Activated CD4-positive, alpha-beta T cell treated with anti-CD3 and anti-CD28 coated beads for 36 hours (primary cell): ENCODE results near the gene GMEB1. TPM values are rescaled to one million over a fixed set of nuclear protein-coding genes. Genes with fewer than 3 reads are reported as not detected.
"Not testable (repeated sequence)": the region's sequence is repeated elsewhere in the genome, so short reads cannot be mapped to it uniquely, and the experiment has no call there.

Experiments
- ATAC-seq: fragments of 200-7000 bp; cut with Tn5 transposase; one replicate; pipeline ENCODE4 v1.10.0; 2021; ENCODE audit warnings: mild to moderate bottlenecking, moderate library complexity
- CTCF ChIA-PET: fragments of 350-600 bp; sonication (Branson Sonifier 250); formaldehyde crosslinking; loops from one replicate; lab custom pipeline; 2021; ENCODE audit warnings: antibody characterized with exemption; lab: Charles Lee
- POLR2A ChIA-PET: fragments of 350-600 bp; sonication (Branson Sonifier 250); formaldehyde crosslinking; loops from one replicate; lab custom pipeline; 2021; ENCODE audit warnings: antibody characterized with exemption, inconsistent platforms; lab: Charles Lee
- DNase-seq: peaks from one replicate; pipeline ENCODE4 v3.0.0-alpha.2; 2020
- H3K27ac Mint-ChIP-seq: one replicate; pipeline ENCODE4 v1.8.0; 2021; ENCODE audit warnings: mixed read lengths
- H3K27me3 Mint-ChIP-seq: one replicate; pipeline ENCODE4 v1.8.0; 2021; ENCODE audit warnings: mixed read lengths
- H3K36me3 Mint-ChIP-seq: one replicate; pipeline ENCODE4 v1.8.0; 2021; ENCODE audit warnings: low read depth, mixed read lengths
- H3K4me1 Mint-ChIP-seq: one replicate; pipeline ENCODE4 v1.8.0; 2021; ENCODE audit warnings: mixed read lengths
- H3K4me3 Mint-ChIP-seq: one replicate; pipeline ENCODE4 v1.8.0; 2021; ENCODE audit warnings: mild to moderate bottlenecking, moderate library complexity, mixed read lengths
- H3K9me3 Mint-ChIP-seq: one replicate; pipeline ENCODE4 v1.8.0; 2021; ENCODE audit warnings: low read depth, mixed read lengths
- intact Hi-C, 2 experiments: fragments of 100-400 bp; cut with DNase I in 1 of 2; cut with micrococcal nuclease in 1 of 2; formaldehyde crosslinking; loops; one replicate each; pipeline versions ENCODE4 v1.14.2 to v1.15.1; 2022 to 2024; cut with DNase I, micrococcal nuclease
- total RNA-seq, 2 experiments: library from RNA; stranded (reverse); gene quantifications; one replicate each; pipeline ENCODE4 v1.2.3, GENCODE V29; 2021

The GMEB1 gene
- total RNA-seq, 2 experiments from 2014 or later: 20.3 to 25.4 TPM

GRCh38 chr1:28718586-28719331 lies 50.2 kb downstream of the GMEB1 start:
- POLR2A ChIA-PET: interaction anchor here (0.7 to 1.2 kb wide), 2 partner anchors 18 to 70 kb away, joined by 3 to 4 read pairs; partner anchors contain the start of genes RNU11 and YTHDF2
- no peak overlapping the region for H3K27ac Mint-ChIP-seq
- DNase-seq: no peak

GRCh38 chr1:28719332-28719619 lies 50.7 kb downstream of the GMEB1 start:
- POLR2A ChIA-PET: no interaction called here
- no peak for DNase-seq
- Mint-ChIP-seq H3K9me3 (no peaks in the 10 kb centered on the region), H3K4me3 (no peak overlapping the region), H3K4me1 (no peaks in the 10 kb centered on the region), H3K27me3 (no peaks in the 10 kb centered on the region), H3K27ac (no peak overlapping the region), H3K36me3 (peaks cover 3% of the 10 kb centered on the region)
- ATAC-seq: no peak
- intact Hi-C loops: no loop called here
- CTCF ChIA-PET: interaction anchor here (1.8 kb wide), 1 partner anchor 37 kb away, joined by 5 read pairs; no protein-coding TSS in a partner anchor

More at GRCh38 chr1:28718586-28719331, 50.2 kb downstream of the GMEB1 start:
- ATAC-seq: no peak
- Mint-ChIP-seq H3K27me3 (no peaks in the 10 kb centered on the region), H3K36me3 (peaks cover 4% of the 10 kb centered on the region), H3K9me3 (no peaks in the 10 kb centered on the region), H3K4me1 (no peaks in the 10 kb centered on the region), H3K4me3 (no peak overlapping the region)
- intact Hi-C loops: no loop called here
- CTCF ChIA-PET: interaction anchor here (0.6 to 2.0 kb wide), 4 partner anchors 17 to 515 kb away, joined by 3 to 10 read pairs (median 4); partner anchors contain the start of gene YTHDF2

DNA sequence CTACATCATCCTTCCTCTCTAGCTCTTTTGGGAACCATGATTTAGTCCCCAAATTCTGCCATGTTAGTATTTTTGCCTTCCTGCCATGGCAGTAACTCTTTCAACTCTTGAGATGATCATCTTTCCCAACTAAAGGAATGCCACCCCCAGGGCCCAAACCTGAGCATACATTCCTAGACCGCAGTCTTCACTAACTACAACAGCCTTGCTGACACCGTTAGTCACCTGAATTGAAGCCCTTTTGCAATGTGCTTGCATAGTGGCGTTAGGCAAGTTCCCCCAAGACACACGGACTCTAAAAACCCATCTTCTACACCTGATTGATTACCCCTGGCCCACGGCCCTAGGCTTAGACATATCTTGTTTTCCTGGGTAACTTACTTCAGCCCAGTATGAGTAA lies 51.8 kb downstream of the GMEB1 start:
- Mint-ChIP-seq H3K27me3 (no peaks in the 10 kb centered on the region), H3K27ac (no peak overlapping the region), H3K36me3 (no peaks in the 10 kb centered on the region), H3K9me3 (no peaks in the 10 kb centered on the region), H3K4me1 (no peaks in the 10 kb centered on the region), H3K4me3 (no peak overlapping the region)
- ChIA-PET CTCF (no interaction called here), POLR2A (no interaction called here)
- DNase-seq: no peak
- no peak for ATAC-seq
- intact Hi-C loops: no loop called here

- H3K27me3 Mint-ChIP-seq, H3K4me3 Mint-ChIP-seq, H3K36me3 Mint-ChIP-seq, H3K9me3 Mint-ChIP-seq, H3K4me1 Mint-ChIP-seq, DNase-seq, intact Hi-C loops, ATAC-seq, H3K27ac Mint-ChIP-seq: not testable (repeated sequence)
- ChIA-PET CTCF (interaction anchor here (1.0 kb wide), 1 partner anchor 14 kb away, joined by 3 read pairs; no protein-coding TSS in a partner anchor), POLR2A (interaction anchor here (0.5 to 0.8 kb wide), 4 partner anchors 61 to 319 kb away, joined by 3 to 4 read pairs (median 3); no protein-coding TSS in a partner anchor)
Measured at GRCh38 chr1:28721927-28722326, 53.3 kb downstream of the GMEB1 start.

DNA sequence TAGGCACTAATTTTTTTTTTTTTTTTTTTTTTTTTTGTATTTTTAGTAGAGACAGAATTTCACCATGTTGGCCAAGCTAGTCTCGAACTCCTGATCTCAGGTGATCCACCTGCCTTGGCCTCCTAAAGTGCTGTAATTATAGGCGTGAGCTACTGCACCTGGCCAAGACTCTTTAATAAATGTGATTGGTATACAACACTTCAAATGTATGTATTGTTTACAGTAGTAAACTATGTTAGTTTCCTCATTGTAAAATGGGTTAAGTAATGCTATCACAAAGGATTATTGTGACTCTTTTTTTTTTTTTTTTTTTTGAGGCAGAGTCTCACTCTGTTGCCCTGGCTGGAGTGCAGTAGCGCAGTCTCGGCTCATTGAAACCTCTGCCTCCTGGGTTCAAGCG lies 56.8 kb downstream of the GMEB1 start:
- H3K4me3 Mint-ChIP-seq, ATAC-seq, H3K36me3 Mint-ChIP-seq, H3K27ac Mint-ChIP-seq, H3K4me1 Mint-ChIP-seq, DNase-seq, H3K27me3 Mint-ChIP-seq, H3K9me3 Mint-ChIP-seq: not testable (repeated sequence)
- POLR2A ChIA-PET: interaction anchor here (0.7 kb wide), 1 partner anchor 59 kb away, joined by 3 read pairs; no protein-coding TSS in a partner anchor
- CTCF ChIA-PET: interaction anchor here (0.5 to 1.0 kb wide), 3 partner anchors 9 to 389 kb away, joined by 3 to 8 read pairs (median 4); no protein-coding TSS in a partner anchor
- intact Hi-C loops: loop anchor here in 1 of 2 experiments (1.0 kb wide), 1 partner anchor 11 kb away; the partner anchor contains the start of gene YTHDF2

DNA sequence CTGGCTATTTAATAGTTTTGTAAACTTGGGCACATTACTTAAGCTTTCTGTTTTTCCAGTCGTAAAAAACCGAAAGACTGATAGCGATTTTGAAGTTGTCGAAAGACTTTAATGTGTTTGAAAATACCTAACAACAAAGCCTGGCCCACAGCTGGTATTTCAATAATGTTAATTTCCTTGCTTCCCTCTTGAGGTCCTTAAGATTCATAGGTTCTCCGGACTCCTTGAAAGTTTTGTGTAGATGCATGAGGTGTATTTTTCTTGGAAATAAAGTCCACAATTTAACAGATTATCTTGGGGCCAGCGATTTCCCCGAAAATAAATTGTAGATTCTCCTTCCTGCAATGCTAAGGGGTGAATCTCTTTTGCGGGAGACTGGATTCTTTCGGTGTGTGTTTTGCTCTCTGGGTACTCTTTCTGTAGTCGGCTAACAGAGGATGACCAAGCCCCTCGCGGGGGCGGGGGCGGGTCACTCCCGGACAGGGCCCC lies 67.4 kb downstream of the GMEB1 start:
- intact Hi-C loops: loop anchor here (1.0 to 5.0 kb wide), 18 partner anchors 11 to 1579 kb away; partner anchors contain the start of genes RNU11 (in 2 of the 2), TAF12 (in 2 of the 2), EPB41 (in 1 of the 2) and GMEB1 (in 1 of the 2)
- H3K27ac Mint-ChIP-seq: peak overlapping the region; percentile 90

GRCh38 chr1:28736450-28737306 lies 68.1 kb downstream of the GMEB1 start, which contains the start of gene YTHDF2:
TSS of gene YTHDF2 (plus strand) at chr1:28736940. CDS start at chr1:28737121, 181 bp downstream.
- H3K4me1 Mint-ChIP-seq: peaks cover 31% of the 10 kb centered on the region
- ATAC-seq (peak; percentile 90), DNase-seq (peak; percentile 99)
- peak within 1 kb of the TSS; percentile 95 for H3K4me3 Mint-ChIP-seq
- H3K36me3 Mint-ChIP-seq: peaks cover 32% of the 10 kb centered on the region
- POLR2A ChIA-PET: interaction anchor here (0.5 to 2.6 kb wide), 17 partner anchors 9 to 964 kb away, joined by 3 to 50 read pairs (median 4); partner anchors contain the start of genes GMEB1, RCC1, RNU11 and SRSF4
- H3K27me3 Mint-ChIP-seq: no peaks in the 10 kb centered on the region
- no peaks in the 10 kb centered on the region for H3K9me3 Mint-ChIP-seq
- H3K27ac Mint-ChIP-seq: peak within 1 kb of the TSS; percentile 90
- intact Hi-C loops: loop anchor here (1.0 to 5.0 kb wide), 18 partner anchors 11 to 1579 kb away; partner anchors contain the start of genes RNU11 (in 2 of the 2), TAF12 (in 2 of the 2), EPB41 (in 1 of the 2) and GMEB1 (in 1 of the 2)
- CTCF ChIA-PET: interaction anchor here (0.9 to 2.9 kb wide), 19 partner anchors 9 to 466 kb away, joined by 3 to 24 read pairs (median 5); partner anchors contain the start of genes GMEB1, SRSF4 and TAF12

More for the DNA sequence above, 67.4 kb downstream of the GMEB1 start:
- Mint-ChIP-seq H3K27me3 (no peaks in the 10 kb centered on the region), H3K4me3 (peak overlapping the region; percentile 95), H3K9me3 (no peaks in the 10 kb centered on the region), H3K4me1 (peaks cover 29% of the 10 kb centered on the region), H3K36me3 (peaks cover 27% of the 10 kb centered on the region)
- CTCF ChIA-PET: interaction anchor here (0.7 to 2.9 kb wide), 18 partner anchors 8 to 446 kb away, joined by 3 to 24 read pairs (median 5); partner anchors contain the start of genes GMEB1, SRSF4 and TAF12
- no peak for DNase-seq
- ATAC-seq: no peak
- POLR2A ChIA-PET: interaction anchor here (0.6 to 2.6 kb wide), 14 partner anchors 9 to 446 kb away, joined by 3 to 50 read pairs (median 4); partner anchors contain the start of genes GMEB1, RCC1, RNU11 and SRSF4

DNA sequence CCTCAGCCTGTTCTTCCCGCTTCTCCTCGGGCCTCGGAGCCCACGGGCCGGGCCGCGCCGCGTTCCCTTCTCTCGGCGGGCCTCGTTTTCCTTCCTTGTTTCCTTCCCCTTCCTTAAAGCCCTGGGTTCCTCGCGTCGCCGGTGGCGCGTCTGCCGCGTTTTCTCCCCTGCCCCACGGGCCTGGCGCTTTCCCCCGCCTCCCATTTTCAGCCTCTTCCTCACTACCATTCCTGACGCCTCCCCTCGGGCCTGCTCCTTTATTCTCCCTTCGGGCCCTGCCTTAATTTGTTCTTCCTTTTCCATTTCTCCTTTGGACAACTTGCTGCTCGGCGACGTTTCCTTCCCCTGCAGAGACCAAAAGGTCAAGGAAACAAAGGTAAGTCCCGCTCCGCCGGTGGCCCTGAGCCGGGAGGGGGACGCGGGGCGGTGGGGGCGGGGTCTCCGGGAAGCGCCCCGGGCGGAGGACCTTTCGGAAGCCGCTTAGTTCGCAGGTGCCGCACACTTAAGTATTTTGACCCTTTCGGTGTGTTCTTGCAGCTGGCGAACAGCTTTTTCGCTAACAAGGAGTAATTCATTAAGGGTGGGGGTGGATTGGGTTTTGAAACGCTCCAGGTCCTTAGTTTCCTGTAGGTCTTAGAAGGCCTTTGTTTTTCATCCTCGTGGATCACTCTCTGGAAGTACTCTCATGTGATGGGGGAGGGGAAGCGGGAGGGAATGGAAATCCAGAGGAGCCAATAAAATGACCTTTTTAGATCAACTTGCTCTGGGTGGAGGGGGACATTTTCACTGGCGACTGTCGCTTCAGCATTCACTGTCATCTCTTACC lies 68.9 kb downstream of the GMEB1 start:
- intact Hi-C loops: loop anchor here (2.0 to 5.0 kb wide), 7 partner anchors 69 to 1580 kb away; partner anchors contain the start of genes GMEB1 (in 1 of the 2), PPP1R8 (in 1 of the 2), SLC9A1 (in 1 of the 2) and STX12 (in 1 of the 2)
- peak overlapping the region; percentile 95 for H3K4me3 Mint-ChIP-seq
- POLR2A ChIA-PET: interaction anchor here (0.5 to 2.6 kb wide), 14 partner anchors 8 to 965 kb away, joined by 3 to 50 read pairs (median 5); partner anchors contain the start of genes GMEB1, RCC1, RNU11 and SRSF4
- peaks cover 40% of the 10 kb centered on the region for H3K4me1 Mint-ChIP-seq
- peaks cover 40% of the 10 kb centered on the region for H3K36me3 Mint-ChIP-seq
- CTCF ChIA-PET: interaction anchor here (0.9 to 2.9 kb wide), 14 partner anchors 9 to 465 kb away, joined by 3 to 24 read pairs (median 6); partner anchors contain the start of genes GMEB1, SRSF4 and TAF12
- ATAC-seq (peak; percentile 3), DNase-seq (peak; percentile 68)
- H3K9me3 Mint-ChIP-seq: no peaks in the 10 kb centered on the region
- peak overlapping the region; percentile 90 for H3K27ac Mint-ChIP-seq
- H3K27me3 Mint-ChIP-seq: no peaks in the 10 kb centered on the region

DNA sequence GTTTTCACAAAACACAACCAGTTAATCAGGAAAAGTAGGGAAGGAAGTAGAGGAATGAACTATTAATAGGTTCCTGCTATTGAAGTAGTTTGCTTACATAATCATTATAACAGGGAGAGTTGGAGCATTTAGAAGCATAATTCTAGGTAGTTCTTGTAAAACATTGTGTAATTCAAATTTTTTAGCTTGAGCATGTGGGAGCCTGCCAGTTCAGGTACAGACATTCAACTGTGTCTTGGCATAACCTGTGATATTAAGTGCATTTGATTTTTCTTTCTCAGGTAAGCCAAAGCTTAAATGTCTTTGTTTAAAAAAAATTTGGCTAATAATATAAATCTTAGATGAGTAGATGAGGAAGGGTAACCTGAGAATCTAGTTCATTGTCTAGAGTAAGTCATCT lies 71.5 kb downstream of the GMEB1 start:
- Mint-ChIP-seq H3K4me3 (peak overlapping the region; percentile 95), H3K36me3 (peaks cover 65% of the 10 kb centered on the region), H3K27me3 (no peaks in the 10 kb centered on the region), H3K9me3 (no peaks in the 10 kb centered on the region), H3K4me1 (peaks cover 65% of the 10 kb centered on the region), H3K27ac (peak overlapping the region; percentile 66)
- intact Hi-C loops: no loop called here
- ChIA-PET CTCF (no interaction called here), POLR2A (no interaction called here)
- ATAC-seq: no peak
- no peak for DNase-seq
